Panc1 (cell line): ENCODE data around the gene ROR1.

ENCODE experiments used
- POLR2AphosphoS5 ChIP-seq: IDR thresholded peaks from 2 replicates; pipeline ENCODE4 v1.6.1; 2012; ENCODE audit warnings: mild to moderate bottlenecking, low read depth, low read length, moderate library complexity
- TF ChIP-seq, protein P1 (sequence below): fragments of 450-650 bp; IDR thresholded peaks from 2 replicates; pipeline ENCODE4 v1.5.1; 2017; ENCODE audit warnings: mild to moderate bottlenecking

- TF ChIP-seq, protein P1, sequence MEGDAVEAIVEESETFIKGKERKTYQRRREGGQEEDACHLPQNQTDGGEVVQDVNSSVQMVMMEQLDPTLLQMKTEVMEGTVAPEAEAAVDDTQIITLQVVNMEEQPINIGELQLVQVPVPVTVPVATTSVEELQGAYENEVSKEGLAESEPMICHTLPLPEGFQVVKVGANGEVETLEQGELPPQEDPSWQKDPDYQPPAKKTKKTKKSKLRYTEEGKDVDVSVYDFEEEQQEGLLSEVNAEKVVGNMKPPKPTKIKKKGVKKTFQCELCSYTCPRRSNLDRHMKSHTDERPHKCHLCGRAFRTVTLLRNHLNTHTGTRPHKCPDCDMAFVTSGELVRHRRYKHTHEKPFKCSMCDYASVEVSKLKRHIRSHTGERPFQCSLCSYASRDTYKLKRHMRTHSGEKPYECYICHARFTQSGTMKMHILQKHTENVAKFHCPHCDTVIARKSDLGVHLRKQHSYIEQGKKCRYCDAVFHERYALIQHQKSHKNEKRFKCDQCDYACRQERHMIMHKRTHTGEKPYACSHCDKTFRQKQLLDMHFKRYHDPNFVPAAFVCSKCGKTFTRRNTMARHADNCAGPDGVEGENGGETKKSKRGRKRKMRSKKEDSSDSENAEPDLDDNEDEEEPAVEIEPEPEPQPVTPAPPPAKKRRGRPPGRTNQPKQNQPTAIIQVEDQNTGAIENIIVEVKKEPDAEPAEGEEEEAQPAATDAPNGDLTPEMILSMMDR = no peak
- no peak for TF ChIP-seq POLR2AphosphoS5
These were observed 389.0 kb downstream of the ROR1 start for GRCh38 chr1:64162804-64163203.
